ENCODE measurements around the gene FAF1.

Gene FAF1

GRCh38 chr1:50631161-50631560 lies 328.9 kb downstream of the FAF1 start:
- no peak for DNase-seq (ENCODE audit: low read depth)

- DNase-seq (ENCODE audit: low read depth) = no peak
Measured at GRCh38 chr1:50622259-50622658, 337.8 kb downstream of the FAF1 start.

DNA sequence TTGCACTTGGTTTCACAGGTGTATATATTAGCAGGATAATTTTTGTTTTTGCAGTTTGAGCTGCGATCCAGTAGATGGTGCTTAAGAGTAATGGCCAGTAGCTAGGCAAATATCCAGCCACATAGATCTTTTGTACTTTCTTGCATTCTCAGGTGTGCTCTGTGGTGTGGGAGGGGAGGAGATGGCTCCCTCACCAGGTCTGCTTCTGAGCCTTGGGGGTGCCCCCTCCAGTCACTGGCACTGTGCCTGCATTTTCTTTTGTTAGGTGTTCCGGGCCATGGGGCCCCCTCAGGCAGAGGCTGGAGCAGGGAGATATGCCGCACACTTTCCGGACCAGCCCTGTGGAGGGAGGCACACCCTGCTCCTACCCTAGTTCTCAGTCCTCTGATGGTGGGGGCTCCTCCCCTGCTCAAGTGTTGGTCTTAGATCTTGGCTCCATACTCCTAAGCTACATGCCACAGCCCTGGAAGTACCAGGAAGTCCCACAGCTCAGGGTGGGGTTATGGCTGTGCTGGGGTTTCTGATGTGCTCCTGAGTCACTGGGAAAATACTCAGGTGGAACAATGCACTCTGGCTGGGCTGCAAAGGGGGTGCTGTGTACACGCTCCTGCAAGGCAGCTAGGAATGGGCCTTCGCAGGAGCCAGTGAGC lies 339.3 kb downstream of the FAF1 start:
- DNase-seq (ENCODE audit: low read depth) = no peak

DNA sequence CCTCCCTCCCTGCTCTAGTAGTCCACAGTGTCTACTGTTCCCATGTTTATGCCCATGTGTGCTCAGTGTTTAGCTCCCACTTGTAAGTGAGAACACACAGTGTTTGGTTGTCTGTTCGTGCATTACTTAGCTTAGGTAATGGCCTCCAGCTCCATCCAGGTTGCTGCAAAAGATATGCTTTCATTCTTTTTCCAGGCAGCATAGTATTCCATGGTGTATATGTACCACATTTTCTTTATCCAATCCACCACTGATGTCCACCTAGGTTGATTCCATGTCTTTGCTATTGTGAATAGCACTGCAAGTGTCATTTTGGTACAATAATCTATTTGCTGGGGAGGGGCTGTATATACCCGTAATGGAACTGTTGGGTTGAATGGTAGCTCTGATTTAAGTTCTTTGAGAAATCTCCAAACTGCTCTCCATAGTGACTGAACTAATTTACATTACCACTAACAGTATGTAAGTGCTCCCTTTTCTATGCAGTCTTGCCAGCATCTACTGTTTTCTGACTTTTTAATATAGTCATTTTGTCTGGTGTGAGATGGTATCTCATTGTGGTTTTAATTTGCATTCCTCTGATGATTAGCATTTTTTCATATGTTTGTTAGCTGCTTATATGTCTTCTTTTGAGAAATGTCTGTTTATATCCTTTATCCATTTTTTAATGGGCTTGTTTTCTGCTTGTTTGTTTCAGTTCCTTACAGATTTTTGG lies 344.9 kb downstream of the FAF1 start:
- no peak for DNase-seq (ENCODE audit: low read depth)

DNA sequence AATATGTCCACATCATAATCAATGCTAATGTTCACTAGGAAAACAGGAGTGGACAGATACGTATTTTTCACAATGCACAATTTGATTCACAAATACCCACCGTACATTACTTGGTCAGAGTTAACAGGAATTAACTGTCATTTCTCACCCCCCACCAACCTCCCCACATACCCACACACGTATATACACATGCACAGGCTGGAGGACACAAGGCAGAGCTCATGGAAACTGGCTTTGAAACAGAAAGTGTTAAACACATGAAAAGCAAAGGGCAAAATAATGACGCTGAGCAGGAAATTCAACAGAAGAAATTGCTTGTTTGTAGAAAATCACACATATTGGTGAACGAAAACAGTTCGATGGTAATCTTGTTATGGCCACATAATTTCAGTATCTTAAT lies 348.4 kb downstream of the FAF1 start:
- no peak for DNase-seq (ENCODE audit: low read depth)

- DNase-seq (ENCODE audit: low read depth) = no peak
Measured at GRCh38 chr1:50610563-50610962, 349.5 kb downstream of the FAF1 start.

GRCh38 chr1:50609508-50609907 lies 350.6 kb downstream of the FAF1 start:
- DNase-seq (ENCODE audit: low read depth) = no peak

DNA sequence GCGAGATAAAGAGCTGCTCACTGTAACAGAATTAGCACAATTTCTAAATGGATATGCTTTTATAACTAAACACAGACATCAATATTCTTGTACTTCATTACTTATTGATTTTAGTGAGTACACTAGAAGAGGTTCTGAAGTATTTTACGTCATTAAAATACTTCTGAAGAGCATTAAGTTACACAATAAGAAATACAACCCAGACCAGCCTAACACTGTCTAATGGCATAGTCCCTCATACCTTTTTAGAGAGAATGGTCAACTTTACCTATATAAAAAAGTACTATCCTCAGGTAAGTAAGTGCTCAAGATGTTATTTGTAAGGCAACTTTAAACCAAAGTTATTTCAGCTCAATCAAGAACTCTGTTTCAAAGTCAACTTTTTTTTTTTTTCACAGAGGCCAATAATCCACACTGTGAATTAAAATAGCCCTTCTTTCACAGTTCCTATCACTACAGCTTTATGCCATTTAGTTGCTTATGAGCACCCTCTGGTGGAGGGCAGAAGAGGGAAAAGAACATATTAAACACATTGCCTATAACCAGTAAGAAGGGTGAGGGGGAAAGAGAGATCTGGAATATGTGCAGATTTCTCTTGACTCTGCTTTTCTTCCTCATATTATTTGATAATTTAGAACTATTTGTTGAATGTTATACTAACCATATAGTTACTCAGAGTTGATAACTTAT lies 354.7 kb downstream of the FAF1 start:
- DNase-seq (ENCODE audit: low read depth) = no peak

DNA sequence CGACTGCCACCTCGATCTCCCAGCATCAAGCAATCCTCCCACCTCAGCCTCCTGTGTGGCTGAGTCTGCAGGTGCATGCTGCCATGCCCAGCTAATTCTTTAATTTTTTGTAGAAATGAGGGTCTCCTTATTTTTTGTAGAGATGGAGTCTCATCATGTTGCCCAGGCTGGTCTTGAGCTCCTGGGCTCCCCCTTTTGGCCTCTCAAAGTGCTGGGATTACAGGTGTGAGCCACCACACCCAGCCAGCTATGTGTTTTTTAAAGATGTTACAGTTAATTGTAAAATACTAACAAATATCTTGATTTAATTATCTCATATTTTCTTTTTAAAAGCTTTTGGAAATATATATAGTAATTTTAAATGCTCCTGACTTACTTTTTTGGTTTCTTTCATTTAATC lies 355.5 kb downstream of the FAF1 start:
- no peak for DNase-seq (ENCODE audit: low read depth)

GRCh38 chr1:50603274-50604271 lies 356.5 kb downstream of the FAF1 start:
- no peak for DNase-seq (ENCODE audit: low read depth)

GRCh38 chr1:50599546-50599945 lies 360.5 kb downstream of the FAF1 start:
- DNase-seq (ENCODE audit: low read depth) = no peak

GRCh38 chr1:50595874-50596273 lies 364.2 kb downstream of the FAF1 start:
- DNase-seq (ENCODE audit: low read depth) = no peak

DNA sequence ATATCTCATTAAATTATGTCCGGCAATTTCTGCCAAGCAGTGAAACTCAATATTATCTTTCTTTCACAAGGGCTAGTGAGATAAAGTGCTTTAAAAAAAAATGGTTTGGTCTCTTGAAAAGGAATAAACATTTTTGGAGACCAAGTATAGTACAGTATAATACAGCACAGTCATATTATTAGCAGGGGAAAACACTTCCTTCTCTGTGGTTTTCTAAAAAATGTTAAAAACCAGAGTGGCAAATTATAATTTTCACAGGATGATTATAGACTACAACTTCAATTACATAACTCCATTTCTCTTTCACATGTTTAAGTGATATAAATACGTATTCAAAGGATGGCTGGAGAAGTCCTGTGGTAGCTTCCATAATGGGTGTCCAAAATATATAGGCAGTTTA lies 366.6 kb downstream of the FAF1 start:
- DNase-seq (ENCODE audit: low read depth) = no peak

DNA sequence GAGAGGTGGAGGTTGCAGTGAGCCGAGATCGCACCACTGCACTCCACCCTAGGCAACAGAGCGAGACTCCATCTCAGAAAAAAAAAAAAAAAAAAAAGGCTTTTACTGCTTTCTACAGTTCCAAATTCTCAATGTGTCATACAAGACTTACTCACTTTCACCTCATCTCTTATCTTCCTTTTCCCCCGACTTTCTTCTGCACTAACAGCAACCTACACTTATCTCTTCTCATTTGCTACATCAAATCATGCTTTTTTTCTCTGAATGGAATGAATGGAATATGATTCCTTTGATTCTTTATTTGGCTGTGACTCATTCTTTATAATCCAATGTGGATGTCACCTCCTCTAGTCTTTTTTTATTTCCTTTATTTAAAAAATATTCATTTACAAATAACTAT lies 368.5 kb downstream of the FAF1 start:
- no peak for DNase-seq (ENCODE audit: low read depth)

DNA sequence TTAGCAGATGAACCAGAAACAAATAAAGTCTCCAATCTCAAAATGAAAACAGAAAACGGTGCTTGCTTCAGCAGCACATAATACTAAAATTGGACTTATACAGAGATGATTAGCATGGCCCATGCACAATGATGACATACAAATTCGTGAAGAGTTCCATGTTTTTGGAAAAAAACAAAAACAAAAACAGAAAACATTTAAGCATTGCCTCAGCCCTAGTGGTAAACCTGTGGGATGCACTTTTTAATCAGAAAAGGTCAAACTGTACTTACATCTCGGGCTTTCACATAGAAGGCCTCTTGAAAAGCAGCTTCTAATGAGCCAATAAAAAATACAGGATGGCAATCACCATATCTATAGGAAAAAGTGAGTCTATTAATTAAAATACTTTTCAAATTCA lies 377.7 kb downstream of the FAF1 start:
- no peak for DNase-seq (ENCODE audit: low read depth)

DNA sequence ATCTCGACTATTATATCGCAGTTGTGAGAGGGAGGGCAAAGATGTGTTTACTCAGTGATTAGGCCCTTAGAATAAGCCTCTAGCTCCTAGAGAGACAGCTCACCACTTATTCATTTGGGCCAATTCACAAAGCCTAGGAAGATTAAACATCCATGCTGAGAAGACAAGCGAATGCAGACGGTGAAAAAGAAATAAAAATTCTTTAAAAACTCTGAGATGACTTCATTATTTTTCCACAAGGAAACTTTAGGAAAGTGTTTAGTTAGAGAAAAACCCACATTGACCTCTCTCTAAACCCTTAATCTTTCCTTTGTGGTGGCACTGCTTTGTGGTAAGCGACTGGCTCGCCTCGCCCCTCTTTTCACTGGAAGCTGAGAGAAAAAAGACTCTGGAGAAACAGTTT lies 390.0 kb downstream of the FAF1 start:
- no peak for DNase-seq (ENCODE audit: low read depth)

- no peak for DNase-seq (ENCODE audit: low read depth)
Measured at GRCh38 chr1:50568782-50569181, 391.3 kb downstream of the FAF1 start.

DNA sequence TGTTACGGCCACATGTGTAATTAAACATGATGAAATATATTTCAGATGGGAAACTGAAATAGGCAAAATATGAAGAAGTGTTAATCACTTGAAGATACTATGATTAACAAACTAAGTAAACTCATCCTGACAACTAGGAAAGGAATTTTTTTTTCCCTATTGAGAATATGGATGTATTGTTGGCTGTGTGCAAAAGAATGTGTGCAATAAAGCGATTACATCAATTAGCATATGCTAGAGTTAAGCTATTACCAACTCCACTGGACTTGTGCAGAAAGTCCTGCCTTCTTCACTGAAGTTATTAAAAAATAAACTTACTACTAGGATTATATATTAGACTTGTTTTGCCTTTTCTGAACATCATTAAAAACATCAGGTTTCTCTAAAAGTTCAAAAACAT lies 393.7 kb downstream of the FAF1 start:
- DNase-seq (ENCODE audit: low read depth) = no peak

- no peak for DNase-seq (ENCODE audit: low read depth)
Measured at GRCh38 chr1:50564417-50564816, 395.6 kb downstream of the FAF1 start.

GRCh38 chr1:50562106-50562505 lies 398.0 kb downstream of the FAF1 start:
- DNase-seq (ENCODE audit: low read depth) = no peak

DNA sequence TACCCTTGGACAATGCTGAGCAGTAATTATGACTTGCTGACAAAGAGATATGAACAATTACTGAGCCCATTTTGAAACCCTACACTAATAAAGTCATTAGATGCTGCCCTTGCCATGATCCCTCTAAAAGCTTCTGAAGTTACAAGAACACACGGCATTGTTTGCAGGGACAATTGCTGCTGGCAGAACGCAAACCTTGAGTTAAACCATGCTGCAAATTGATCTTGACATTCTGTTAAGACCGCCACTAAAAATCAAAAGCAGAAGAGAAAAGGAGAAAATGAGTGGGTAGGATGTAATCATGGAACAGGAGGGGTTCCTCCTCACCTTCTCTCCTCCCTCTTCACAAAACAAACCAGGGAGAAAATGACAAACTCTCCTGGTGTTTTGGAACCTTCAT lies 400.6 kb downstream of the FAF1 start:
- no peak for DNase-seq (ENCODE audit: low read depth)

GRCh38 chr1:50553921-50554320 lies 406.1 kb downstream of the FAF1 start:
- no peak for DNase-seq (ENCODE audit: low read depth)
